SK-N-SH (cell line): Measurements from ENCODE around the gene UGT1A3. TPM values are rescaled to one million over a fixed set of nuclear protein-coding genes. Genes with fewer than 3 reads are reported as not detected.

Experiments used
- CTCF ChIA-PET: fragments of 300-600, 350-600 bp; formaldehyde crosslinking; extraction: SDS; loops from one replicate; lab custom pipeline; 2021; lab: Yijun Ruan, JAX
- POLR2A ChIA-PET: fragments of 350-600 bp; sonication (Branson Sonifier 250); formaldehyde crosslinking; extraction: SDS; loops from one replicate; lab custom pipeline; 2020; ENCODE audit warnings: antibody characterized with exemption, inconsistent platforms; lab: Yijun Ruan, JAX
- DNase-seq: peaks from one replicate; pipeline ENCODE4 v3.0.0; 2012
- H2AFZ ChIP-seq: fragments of 200-600 bp; sonication (generic); 2 replicates; pipeline ENCODE4 v1.8.1; 2016; ENCODE audit warnings: antibody characterized with exemption, mild to moderate bottlenecking, low read depth
- H3F3A ChIP-seq: fragments of 200-600 bp; sonication (generic); replicated peaks from 2 replicates; pipeline ENCODE3; 2016; ENCODE audit warnings: antibody characterized with exemption, mild to moderate bottlenecking; ENCODE audit not compliant: insufficient read depth
- H3K27ac ChIP-seq, 2 experiments: fragments of 200-500 bp in 1 of 2; fragments of 200-600 bp in 1 of 2; sonication (Bioruptor generic) in 1 of 2; sonication (generic), shearing (Covaris generic) in 1 of 2; 2 replicates each; pipeline versions ENCODE4 v1.5.1 to v1.6.1; 2014 to 2016; ENCODE audit warnings: low read depth in 2 of 2, inconsistent platforms in 1 of 2, low read length in 1 of 2, mild to moderate bottlenecking in 1 of 2, mixed read lengths in 1 of 2
- H3K27me3 ChIP-seq: fragments of 200-600 bp; sonication (generic), shearing (Covaris generic); 2 replicates; pipeline ENCODE4 v1.6.1; 2016; ENCODE audit warnings: mixed run types; ENCODE audit not compliant: insufficient read depth
- H3K36me3 ChIP-seq, 2 experiments: fragments of 200-500 bp in 1 of 2; fragments of 200-600 bp in 1 of 2; sonication (Bioruptor generic) in 1 of 2; sonication (generic) in 1 of 2; replicated peaks in 1 of 2; 2 replicates each; pipeline versions ENCODE3 to v1.5.1; 2014 to 2016; ENCODE audit warnings: low read length in 1 of 2, mild to moderate bottlenecking in 1 of 2; ENCODE audit not compliant: insufficient read depth in 2 of 2, control insufficient read depth in 1 of 2
- H3K4me1 ChIP-seq, 2 experiments: fragments of 200-500 bp in 1 of 2; fragments of 200-600 bp in 1 of 2; sonication (Bioruptor generic) in 1 of 2; sonication (generic), shearing (Covaris generic) in 1 of 2; 2 replicates each; pipeline versions ENCODE4 v1.5.1 to v1.6.1; 2014 to 2016; ENCODE audit warnings: low read depth in 1 of 2, low read length in 1 of 2, mixed run types in 1 of 2; ENCODE audit not compliant: insufficient read depth in 2 of 2, control insufficient read depth in 1 of 2
- H3K4me2 ChIP-seq: fragments of 200-600 bp; sonication (generic), shearing (Covaris generic); 2 replicates; pipeline ENCODE4 v1.6.1; 2017; ENCODE audit warnings: mixed run types
- H3K4me3 ChIP-seq, 2 experiments: fragments of 200-500 bp in 1 of 2; fragments of 200-600 bp in 1 of 2; sonication (Bioruptor generic) in 1 of 2; sonication (generic), shearing (Covaris generic) in 1 of 2; 2 replicates each; pipeline versions ENCODE4 v1.5.1 to v1.8.1; 2014 to 2016; ENCODE audit warnings: low read depth in 2 of 2, inconsistent platforms in 1 of 2, low read length in 1 of 2, mild to moderate bottlenecking in 1 of 2, mixed read lengths in 1 of 2, moderate library complexity in 1 of 2
- H3K79me2 ChIP-seq: fragments of 200-600 bp; sonication (generic); 2 replicates; pipeline ENCODE4 v1.8.1; 2017; ENCODE audit warnings: mild to moderate bottlenecking; ENCODE audit not compliant: insufficient read depth
- H3K9ac ChIP-seq: fragments of 200-600 bp; sonication (generic); 2 replicates; pipeline ENCODE4 v1.6.1; 2017; ENCODE audit warnings: mixed run types
- H3K9me2 ChIP-seq: fragments of 200-600 bp; sonication (generic); 2 replicates; pipeline ENCODE4 v1.6.1; 2017; ENCODE audit warnings: mixed run types
- H3K9me3 ChIP-seq: fragments of 200-600 bp; sonication (generic); 2 replicates; pipeline ENCODE4 v1.6.1; 2017; ENCODE audit warnings: mixed run types, mild to moderate bottlenecking, moderate library complexity
- H4K20me1 ChIP-seq: fragments of 200-600 bp; sonication (generic); 2 replicates; pipeline ENCODE4 v1.6.1; 2017; ENCODE audit warnings: mild to moderate bottlenecking, mixed run types; ENCODE audit not compliant: insufficient read depth
- CHD2 ChIP-seq: fragments of 150-350 bp; IDR thresholded peaks from 2 replicates; pipeline ENCODE4 v1.6.1; 2018; ENCODE audit warnings: low read length; ENCODE audit not compliant: partially characterized antibody
- ELF1 ChIP-seq: IDR thresholded peaks from 2 replicates; pipeline ENCODE4 v1.4.0; 2012
- EP300 ChIP-seq, 2 experiments: IDR thresholded peaks; 2 replicates each; pipeline versions ENCODE4 v1.4.0 to v1.6.1; 2012; ENCODE audit warnings: borderline replicate concordance in 1 of 2, low read depth in 1 of 2, low read length in 1 of 2
- EZH2phosphoT487 ChIP-seq: fragments of 200-600 bp; sonication (generic); IDR thresholded peaks from 2 replicates; pipeline ENCODE4 v1.6.1; 2017; ENCODE audit warnings: low read depth, mixed run types, mild to moderate bottlenecking, antibody characterized with exemption, moderate library complexity, borderline replicate concordance
- FOXJ3 ChIP-seq: sonication (generic); formaldehyde crosslinking; IDR thresholded peaks from 2 replicates; pipeline ENCODE4 v1.5.1; 2020; ENCODE audit warnings: mild to moderate bottlenecking, missing genetic modification reagents
- FOXM1 ChIP-seq: IDR thresholded peaks from 2 replicates; pipeline ENCODE4 v1.4.0; 2012; ENCODE audit warnings: low read depth, mild to moderate bottlenecking
- GABPA ChIP-seq: IDR thresholded peaks from 2 replicates; pipeline ENCODE4 v1.4.0; 2012; ENCODE audit warnings: low read depth, mild to moderate bottlenecking
- GATA2 ChIP-seq: sonication (generic); formaldehyde crosslinking; IDR thresholded peaks from 2 replicates; pipeline ENCODE4 v1.5.0; 2020; ENCODE audit warnings: mild to moderate bottlenecking, missing genetic modification reagents
- IRF3 ChIP-seq: fragments of 150-350 bp; IDR thresholded peaks from 2 replicates; pipeline ENCODE4 v1.6.1; 2016; ENCODE audit warnings: mild to moderate bottlenecking, low read depth, low read length
- JUND ChIP-seq: IDR thresholded peaks from 2 replicates; pipeline ENCODE4 v1.4.0; 2012
- MAX ChIP-seq: IDR thresholded peaks from 2 replicates; pipeline ENCODE4 v1.4.0; 2012; ENCODE audit warnings: low read depth
- MEF2A ChIP-seq: IDR thresholded peaks from 2 replicates; pipeline ENCODE4 v1.4.0; 2012; ENCODE audit warnings: low read depth, borderline replicate concordance
- MXI1 ChIP-seq: IDR thresholded peaks from 2 replicates; pipeline ENCODE4 v1.6.1; 2012; ENCODE audit warnings: mild to moderate bottlenecking, low read depth, low read length, improper control_type of control experiment
- NFIC ChIP-seq: IDR thresholded peaks from 2 replicates; pipeline ENCODE4 v1.4.0; 2012; ENCODE audit warnings: borderline replicate concordance
- PBX3 ChIP-seq: IDR thresholded peaks from 2 replicates; pipeline ENCODE4; 2012
- POLR2AphosphoS5 ChIP-seq: IDR thresholded peaks from 2 replicates; pipeline ENCODE4 v1.6.1; 2012; ENCODE audit warnings: low read depth, low read length
- RAD21 ChIP-seq: IDR thresholded peaks from 2 replicates; pipeline ENCODE4 v1.6.1; 2012; ENCODE audit warnings: mild to moderate bottlenecking, low read length
- REST ChIP-seq: IDR thresholded peaks from 2 replicates; pipeline ENCODE4 v1.6.1; 2012; ENCODE audit warnings: mild to moderate bottlenecking, low read depth, low read length, moderate library complexity
- SIN3A ChIP-seq: IDR thresholded peaks from 2 replicates; pipeline ENCODE4 v1.6.1; 2012; ENCODE audit warnings: low read depth, mild to moderate bottlenecking, low read length, moderate library complexity, borderline replicate concordance
- TCF12 ChIP-seq: IDR thresholded peaks from 2 replicates; pipeline ENCODE4 v1.4.0; 2012
- USF2 ChIP-seq: fragments of 150-350 bp; IDR thresholded peaks from 2 replicates; pipeline ENCODE4 v1.6.1; 2017; ENCODE audit warnings: antibody characterized with exemption, low read length, low read depth, borderline replicate concordance
- WGBS: methylation state at CpG from one replicate; pipeline ENCODE4 v1.1.6; 2017; ENCODE audit warnings: low lambda C conversion rate; 5-methylcytosine and 5-hydroxymethylcytosine counted together
- polyA plus RNA-seq, 3 experiments: library from polyadenylated mRNA; depleted of rRNA; stranded (reverse); fragments of >200 nt; gene quantifications; 2 replicates each; pipeline ENCODE4 v1.2.3, GENCODE V29; 2012

The UGT1A3 gene
- polyA plus RNA-seq, 1 of the 3 experiments (the other 2 are of a cell fraction): not detected

GRCh38 chr2:233761040-233761769 lies 32.4 kb downstream of the UGT1A3 start:
- Histone ChIP-seq H3K27ac (no peak overlapping the region), H3K79me2 (no peaks in the 10 kb centered on the region), H3K9me2 (no peaks in the 10 kb centered on the region), H3K9me3 (no peaks in the 10 kb centered on the region), H3K4me1 (no peaks in the 10 kb centered on the region), H3K4me3 (no peak overlapping the region), H3K4me2 (no peak overlapping the region), H2AFZ (no peak overlapping the region), H3K27me3 (no peaks in the 10 kb centered on the region), H3K36me3 (no peaks in the 10 kb centered on the region), H4K20me1 (no peaks in the 10 kb centered on the region), H3K9ac (no peak overlapping the region), H3F3A (no peaks in the 10 kb centered on the region)
- WGBS: 33% methylated on average over 4 of the region's 4 CpGs
- TF ChIP-seq FOXJ3 (CRISPR knock-in tag) (no peak), EZH2phosphoT487 (no peak), PBX3 (no peak), POLR2AphosphoS5 (no peak), RAD21 (no peak), GATA2 (no peak), NFIC (no peak), IRF3 (no peak), MAX (no peak), TCF12 (no peak), MEF2A (no peak), JUND (no peak), FOXM1 (no peak), SIN3A (no peak), CHD2 (no peak), MXI1 (no peak), GABPA (no peak), EP300 (IDR thresholded peaks at IDR 0.05; ENCODE audit: borderline replicate concordance in 1 of 2, low read depth in 1 of 2, low read length in 1 of 2) (no peak)
- ChIA-PET POLR2A (no interaction called here), CTCF (no interaction called here)
- DNase-seq: no peak

- 18% methylated on average over 7 of the region's 7 CpGs for WGBS
- Histone ChIP-seq H3K4me1 (no peaks in the 10 kb centered on the region), H3K27ac (no peak overlapping the region), H3F3A (no peaks in the 10 kb centered on the region), H2AFZ (no peak overlapping the region), H3K9me2 (no peaks in the 10 kb centered on the region), H3K9me3 (no peaks in the 10 kb centered on the region), H3K79me2 (no peaks in the 10 kb centered on the region), H3K36me3 (no peaks in the 10 kb centered on the region), H3K9ac (no peak overlapping the region), H4K20me1 (no peaks in the 10 kb centered on the region), H3K4me2 (no peak overlapping the region), H3K27me3 (no peaks in the 10 kb centered on the region), H3K4me3 (no peak overlapping the region)
- CTCF ChIA-PET: no interaction called here
- POLR2A ChIA-PET: no interaction called here
- DNase-seq: no peak
- TF ChIP-seq NFIC: no peak
- TF ChIP-seq REST: no peak
- TF ChIP-seq MEF2A: no peak
- TF ChIP-seq USF2: no peak
- TF ChIP-seq GATA2: no peak
- no peak for TF ChIP-seq SIN3A
- no peak for TF ChIP-seq POLR2AphosphoS5
- TF ChIP-seq ELF1: no peak
Measured at GRCh38 chr2:233764264-233764663, 35.4 kb downstream of the UGT1A3 start.
